CD4-positive, alpha-beta T cell treated with Interleukin-17A for 4 hours (primary cell): ENCODE data around the gene NEK6.
A peak's percentile ranks its signal among the peaks of the same experiment; 100 is the strongest.

Experiments
- DNase-seq: peaks from one replicate; pipeline ENCODE4 v3.0.0-alpha.2; 2020; ENCODE audit warnings: mixed read lengths

Gene NEK6

DNA sequence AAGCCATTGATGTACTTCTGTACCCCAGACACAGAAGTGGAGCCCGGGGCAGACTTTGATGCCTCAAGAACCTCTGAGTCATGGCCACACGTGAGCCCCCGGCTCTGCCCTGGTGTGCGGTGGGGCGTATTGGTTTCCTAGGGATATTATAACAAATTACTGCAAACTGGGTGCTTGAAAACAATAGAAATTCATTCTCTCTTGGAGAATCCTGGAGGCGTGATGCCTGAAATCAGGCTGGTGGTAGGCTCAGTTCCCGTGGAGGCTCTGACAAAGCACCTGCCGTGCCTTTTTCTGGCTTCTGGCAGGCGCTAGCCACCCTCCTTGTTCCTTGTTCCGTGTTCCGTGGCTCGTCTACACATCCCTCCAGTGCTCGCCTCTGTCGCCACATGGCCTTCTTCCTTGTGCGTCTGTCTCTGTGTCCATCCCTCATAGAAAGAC is 24.2 kb downstream of the NEK6 start:
- DNase-seq = no peak

DNA sequence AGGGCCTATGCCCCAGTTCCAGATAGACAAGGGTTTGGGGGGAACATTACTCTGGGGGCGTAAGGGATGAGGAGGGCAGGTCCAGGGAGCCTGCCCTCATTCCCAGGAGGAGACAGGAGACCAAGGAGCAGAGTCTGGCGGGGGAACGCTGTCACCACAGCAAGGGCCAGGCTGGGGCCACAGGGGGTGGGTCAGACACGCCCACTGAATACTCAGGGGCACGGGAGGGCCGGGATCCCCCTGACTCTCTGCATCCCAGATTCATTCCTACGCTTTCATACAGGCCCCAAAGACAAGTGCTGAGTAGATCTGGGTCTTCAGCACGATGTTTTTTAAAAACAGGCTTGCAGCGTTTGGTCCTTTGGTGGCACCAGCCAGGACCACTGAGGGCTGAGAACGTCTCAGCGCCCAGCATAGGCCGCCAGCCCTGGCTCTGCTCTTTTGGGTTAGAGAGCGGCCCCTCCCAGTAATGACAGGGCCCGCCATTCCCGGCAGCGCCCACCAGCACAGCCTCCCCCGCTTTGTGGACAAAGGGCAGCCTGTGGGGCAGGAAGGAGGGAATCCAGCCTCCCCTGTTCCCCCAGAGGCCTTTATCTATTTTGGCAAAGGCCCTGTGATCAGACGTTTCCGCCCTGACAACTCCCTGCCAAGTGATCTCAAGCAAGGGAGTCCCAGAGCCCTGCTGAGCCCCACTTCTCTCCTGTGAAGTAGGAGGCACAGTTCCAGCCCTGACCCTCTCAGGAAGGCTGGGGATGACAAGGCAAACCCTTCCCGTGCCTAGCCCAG is 24.9 kb downstream of the NEK6 start:
- no peak for DNase-seq

DNA sequence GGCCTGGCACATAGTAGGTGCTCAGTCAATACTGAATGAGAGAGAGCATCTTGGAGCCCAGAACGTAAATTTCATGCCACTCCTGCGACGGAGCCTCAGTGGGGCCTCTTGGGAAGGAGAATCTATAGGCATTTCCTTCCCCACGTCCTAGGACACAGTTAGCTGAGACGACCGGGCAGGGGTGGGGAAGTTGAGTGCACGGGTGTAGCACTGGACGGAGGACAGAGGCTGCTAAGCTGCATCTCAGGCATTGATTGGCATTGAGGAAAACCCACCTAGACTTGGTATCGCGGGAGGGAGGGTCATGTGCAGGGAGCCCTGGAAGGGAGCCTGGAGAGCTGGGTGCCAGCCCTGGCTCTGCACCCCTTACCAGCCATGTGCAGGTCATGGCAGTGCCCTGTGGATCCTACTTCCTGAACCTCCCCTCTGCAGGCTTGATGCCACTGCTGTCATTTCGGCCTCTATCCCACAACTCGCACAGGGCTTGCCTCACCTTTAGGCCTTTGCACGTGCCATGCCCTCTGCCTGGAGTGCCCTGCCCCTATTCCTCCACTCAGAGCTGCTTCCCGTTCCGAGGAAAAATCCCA is 25.6 kb downstream of the NEK6 start:
- no peak for DNase-seq

DNA sequence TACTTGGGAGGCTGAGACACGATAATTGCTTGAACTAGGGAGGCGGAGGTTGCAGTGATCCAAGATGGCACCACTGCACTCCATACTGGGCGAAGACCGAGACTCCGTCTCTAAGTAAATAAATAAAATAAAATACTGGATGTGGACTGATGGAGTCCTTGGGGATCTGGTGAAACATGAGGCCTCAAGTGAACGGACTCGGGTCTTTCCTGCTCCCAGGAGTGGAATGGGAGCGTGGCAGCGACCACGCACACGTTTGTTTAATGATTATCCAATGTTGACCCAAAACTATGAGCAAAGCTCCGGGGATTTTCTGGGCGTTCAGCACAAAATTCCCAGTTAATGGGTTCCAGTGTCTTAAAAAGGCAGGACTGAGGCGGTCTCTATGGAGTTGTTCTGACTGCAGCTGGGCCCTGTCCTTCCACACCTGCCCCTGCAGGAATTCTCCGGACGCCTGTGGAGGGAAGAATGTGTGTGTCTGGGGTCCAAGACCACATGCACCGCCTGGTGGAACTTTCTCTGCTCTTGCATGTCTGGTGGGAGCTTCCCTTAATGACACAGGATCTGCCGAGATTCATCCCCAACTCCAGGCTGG is 26.6 kb downstream of the NEK6 start:
- DNase-seq = no peak

DNA sequence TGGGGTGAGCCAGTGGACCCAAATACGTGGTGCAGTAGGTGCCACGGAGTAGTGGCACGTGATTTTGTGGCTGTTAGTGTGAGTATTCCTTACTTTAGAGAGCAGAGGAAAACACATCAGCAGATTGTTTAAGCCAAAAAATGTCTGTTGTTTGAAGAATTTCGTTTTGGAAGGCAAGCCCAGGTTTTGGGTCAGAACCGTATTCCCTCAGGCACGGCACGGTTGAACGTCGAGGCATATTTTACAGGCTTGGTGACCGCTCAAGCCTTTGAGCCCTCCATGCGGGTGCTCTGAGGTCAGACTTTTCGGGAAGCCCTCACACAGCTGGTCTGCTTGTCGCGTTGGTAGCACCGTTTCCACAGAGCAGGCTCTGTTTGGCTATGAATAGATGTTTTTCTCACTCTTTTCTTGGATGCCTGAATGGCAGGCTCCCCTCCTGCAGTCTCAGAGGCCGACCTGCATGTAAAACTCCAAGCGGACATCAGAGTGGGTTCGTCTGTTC is 27.2 kb downstream of the NEK6 start:
- DNase-seq = no peak

DNA sequence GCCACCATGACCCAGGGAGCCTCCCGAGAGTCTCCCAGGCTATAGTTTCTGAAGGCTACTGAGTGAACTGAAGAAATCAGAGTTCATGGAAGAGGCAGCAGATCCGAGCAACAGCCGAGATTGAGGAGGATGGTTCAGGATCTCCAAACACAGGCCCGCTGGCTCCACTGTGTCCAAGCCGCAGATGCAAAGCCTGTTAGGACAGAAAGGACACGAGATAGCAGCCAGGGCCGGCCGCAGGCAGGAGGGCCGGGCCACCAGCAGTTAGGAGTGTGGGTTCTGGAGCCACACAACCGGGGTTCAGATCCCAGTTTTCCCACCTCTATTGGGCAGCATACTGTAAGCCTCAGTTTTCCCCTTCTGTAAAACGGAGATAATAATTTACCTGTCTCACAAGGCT is 27.7 kb downstream of the NEK6 start:
- no peak for DNase-seq

DNA sequence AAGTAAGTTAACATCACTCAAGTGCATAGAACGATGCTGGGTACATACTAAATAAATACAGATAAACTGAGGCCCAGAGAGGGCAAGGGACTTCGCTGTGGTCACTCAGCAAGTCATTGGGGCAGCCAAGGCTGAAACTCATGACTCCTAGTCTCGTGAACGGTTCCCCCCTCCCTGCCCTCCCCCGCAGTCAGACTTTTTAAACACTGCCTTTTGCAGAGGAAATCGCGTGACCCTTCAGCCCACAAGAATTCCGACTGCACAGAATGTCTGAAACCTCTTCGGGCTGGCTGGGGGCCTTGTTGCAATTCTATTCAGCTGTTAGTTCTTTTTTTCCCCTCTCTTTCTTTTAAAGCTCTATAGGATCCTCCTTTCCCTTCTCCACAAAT is 28.1 kb downstream of the NEK6 start:
- DNase-seq = peak; percentile 35

DNA sequence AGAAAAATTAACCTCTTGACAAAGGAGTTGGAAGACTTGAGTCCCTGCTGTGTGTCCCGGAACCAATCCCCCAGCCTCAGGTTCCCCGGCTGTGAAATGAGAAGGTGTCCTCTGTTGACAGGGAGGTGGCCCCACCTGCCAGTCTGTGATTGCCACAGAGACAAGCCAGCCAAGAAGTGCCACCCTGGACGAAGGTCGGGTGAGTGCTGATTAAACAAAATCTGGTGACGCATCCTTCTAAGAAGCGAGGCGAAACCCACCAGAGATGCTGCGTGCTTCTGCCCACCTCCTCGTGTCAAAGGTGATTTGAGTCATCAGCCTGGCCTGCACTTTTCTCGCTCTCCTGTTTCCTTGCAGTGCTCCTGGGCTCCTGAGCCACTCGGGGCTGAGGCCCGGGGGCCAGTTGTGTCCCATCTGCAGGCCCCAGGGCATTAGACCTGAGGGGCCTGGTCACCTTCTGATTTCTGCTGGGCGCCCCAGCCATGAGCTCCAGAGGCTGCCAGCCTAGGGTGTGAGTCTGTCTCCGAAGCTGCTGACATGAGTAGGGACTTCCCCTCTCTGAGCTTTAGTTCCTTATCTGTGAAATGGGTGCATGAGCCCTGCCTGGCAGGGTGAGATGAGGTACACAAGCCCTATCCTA is 28.7 kb downstream of the NEK6 start:
- peak; percentile 36 for DNase-seq

DNA sequence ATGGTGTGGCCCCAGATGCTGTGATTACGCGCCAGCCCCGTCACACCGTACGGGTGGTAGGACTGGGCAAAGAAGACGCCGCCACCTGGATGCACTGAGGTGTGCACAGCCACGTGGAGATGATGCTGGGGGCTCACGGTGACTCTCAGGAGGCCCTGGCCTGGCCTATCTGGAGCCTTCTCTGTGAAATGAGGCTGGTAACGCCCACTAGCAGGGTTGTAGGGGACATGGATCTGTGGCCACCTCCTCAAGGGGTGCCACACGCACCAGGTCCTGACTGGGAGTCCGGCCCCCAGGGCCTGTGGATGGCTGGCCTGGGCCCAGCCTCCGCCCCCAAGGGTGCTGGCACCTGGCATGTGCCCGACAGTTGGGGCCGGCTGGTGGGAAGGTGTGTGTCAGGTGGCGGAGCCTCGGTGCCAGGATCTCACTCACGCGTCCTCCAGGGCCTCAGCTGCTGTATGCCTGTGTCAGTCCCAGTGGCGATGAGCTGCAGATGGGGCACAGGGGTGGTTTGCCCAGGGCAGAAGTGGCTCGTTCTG is 32.4 kb downstream of the NEK6 start:
- DNase-seq = no peak

DNA sequence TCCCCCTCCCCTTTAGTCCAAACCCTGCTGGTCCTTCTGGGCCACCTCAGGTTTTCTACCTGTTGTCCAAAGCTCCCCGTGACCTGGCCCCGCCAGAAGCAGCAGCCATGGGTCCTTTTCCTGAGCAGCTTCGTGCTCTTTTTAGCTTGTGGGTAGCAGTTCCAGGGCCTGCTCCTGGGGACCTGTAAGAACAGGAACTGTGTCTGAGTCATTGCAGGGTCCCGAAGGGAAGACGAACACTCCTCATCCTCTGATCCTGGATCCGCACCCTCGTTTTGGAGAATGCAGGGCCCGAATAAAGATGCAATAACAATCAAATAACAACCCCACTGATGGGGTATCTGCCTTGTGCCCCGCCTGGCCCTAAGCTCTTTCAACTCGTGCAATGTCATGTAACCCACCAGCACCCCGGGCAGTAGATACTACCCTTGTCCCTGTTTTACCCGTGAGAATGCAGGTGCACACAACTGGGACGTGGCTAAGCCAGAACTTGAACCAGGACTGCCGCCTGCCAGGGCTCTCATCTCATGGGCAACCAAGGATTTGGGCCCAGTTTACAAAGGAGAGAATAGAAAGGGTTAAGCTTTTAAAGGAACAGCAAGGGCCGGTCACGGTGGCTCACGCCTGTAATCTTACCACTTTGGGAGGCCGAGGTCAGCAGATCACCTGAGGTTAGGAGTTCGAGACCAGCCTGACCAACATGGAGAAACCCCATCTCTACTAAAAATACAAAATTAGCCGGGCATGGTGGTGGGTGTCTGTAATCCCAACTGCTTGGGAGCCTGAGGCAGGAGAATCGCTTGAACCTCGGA is 33.2 kb downstream of the NEK6 start:
- DNase-seq = no peak

DNA sequence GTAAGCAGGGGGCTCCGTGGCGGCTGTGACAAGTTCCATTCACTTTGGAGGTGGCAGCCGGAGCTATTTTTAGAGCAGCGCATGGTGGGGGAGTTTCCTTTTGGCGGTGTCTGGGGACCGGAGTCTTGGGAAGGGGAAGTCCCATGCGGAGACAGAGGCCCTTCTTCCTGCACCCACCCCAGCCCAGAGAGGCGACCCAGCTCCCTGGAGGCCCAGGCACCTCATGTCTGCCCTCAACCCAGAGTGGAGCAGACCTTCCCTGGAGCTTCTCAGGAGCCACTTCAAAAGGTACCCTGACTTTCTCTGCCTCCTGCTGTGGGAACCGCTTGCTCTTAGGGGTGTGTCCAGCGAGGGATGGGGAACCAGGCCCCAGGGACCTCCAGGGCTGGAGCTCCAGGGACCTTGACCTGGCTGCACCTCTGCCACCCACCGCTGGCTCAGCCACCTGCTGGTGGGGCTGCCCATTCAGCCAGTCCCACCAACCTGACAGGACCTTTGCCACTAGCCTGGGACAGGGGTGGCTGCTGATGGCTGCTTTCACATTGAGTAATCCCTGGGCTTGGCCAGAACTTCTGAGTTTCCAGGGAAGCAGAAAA is 34.1 kb downstream of the NEK6 start:
- DNase-seq = no peak

DNA sequence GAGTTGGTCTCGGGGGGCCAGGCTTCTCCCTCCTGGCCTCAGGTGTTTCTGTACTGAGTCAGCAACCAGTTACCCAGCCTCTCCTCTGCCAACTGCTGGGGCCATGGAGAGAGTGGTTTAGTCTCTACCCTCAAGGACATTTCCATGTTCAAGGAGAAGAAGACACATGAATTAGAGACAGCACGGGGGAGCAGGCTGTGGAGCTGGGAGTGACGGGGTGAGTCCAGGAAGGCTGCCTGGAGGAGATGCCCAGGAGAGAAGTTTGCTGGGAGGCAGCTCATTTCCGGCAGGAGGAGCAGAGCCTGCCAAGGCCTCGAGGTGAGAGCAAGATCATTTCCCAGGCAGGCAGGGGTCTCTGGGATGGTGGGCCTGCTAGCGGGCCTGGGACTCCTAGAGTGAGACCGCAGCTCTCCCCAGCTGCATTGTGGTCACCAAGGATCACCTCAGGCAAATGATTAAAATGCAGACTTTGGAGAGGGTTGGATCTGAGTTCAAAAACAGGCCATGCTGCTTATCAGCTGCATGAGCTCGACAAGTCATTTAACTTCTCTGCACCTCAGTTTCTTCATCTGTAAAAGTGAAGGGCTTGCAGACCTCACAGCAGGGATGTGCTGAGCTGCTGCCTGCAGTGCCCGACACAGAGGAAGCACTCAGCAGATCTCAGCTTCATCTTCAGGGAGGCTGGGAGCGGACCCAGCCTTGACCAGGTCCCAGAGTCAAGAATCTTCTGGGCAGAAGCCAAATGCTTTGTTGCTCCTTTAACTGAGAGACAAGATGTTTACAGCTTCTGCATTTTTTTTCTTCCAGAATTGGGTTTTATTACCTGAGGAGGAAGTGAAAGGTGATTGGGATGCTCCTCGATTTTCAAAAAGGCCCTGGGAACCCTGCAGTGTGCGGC is 35.2 kb downstream of the NEK6 start:
- DNase-seq = no peak

DNA sequence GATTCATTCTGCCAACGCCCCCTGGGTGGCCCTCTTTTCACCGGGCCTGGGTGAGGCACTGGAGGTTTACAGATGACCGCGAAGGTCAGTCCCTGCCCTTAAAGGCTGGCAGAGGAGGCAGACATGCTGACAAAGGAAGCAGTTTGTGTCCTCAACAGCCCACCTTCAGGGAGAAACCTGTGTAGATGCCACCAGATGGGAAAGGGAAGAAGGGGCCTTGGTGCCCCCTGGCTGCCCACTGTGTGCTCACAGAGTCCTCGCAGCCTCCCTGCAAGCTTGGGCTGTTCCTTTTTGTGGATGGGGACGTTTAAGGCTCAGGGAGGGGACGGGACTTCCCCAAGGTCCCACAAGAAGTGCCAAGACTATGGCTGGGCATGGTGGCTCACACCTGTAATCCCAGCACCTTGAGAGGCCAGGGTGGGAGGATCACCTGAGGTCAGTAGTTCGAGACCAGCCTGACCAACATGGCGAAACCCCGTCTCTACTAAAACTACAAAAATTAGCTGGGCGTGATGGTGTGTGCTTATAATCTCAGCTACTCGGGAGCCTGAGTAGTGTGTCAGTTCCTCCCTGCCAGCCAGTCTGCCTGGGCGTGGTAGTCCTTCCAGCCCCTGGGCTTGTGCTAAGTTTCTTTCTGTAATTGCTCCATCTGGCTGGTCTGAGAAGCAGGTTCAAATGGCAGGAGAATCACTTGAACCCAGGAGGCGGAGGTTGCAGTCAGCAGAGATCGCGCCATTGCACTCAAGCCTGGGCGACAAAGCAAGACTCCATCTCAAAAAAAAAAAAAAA is 36.2 kb downstream of the NEK6 start:
- DNase-seq = peak; percentile 43

DNA sequence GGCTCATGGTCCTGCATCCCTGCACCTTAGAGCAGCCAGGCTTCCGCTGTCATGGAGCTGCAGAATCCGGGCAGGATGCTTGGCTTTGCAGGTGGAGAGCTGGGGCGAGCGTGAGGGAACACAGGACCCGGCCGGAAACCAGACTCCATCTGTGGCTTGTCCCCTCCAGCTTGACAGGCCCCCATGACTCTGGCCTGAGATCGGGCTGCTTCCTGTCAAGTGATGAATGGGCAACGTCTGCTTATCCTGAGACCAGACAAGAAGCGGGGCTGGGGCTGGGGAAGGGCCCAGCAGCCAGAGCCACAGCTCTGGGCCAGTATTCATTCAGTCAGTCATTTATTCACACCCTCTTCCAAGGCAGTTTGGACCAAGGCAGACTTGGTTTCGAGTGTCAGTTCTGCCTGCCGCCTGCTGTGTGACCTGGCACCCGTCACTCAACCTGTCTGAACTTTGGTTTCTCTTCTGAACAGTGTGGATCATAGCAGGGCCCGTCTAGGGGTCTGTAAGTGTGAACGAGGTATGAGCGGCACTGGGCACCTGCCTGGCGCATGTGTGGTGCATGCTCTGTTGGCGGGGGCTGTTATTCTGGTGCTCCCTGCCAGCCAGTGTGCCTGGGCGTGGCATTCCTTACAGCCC is 37.5 kb downstream of the NEK6 start:
- DNase-seq = no peak

DNA sequence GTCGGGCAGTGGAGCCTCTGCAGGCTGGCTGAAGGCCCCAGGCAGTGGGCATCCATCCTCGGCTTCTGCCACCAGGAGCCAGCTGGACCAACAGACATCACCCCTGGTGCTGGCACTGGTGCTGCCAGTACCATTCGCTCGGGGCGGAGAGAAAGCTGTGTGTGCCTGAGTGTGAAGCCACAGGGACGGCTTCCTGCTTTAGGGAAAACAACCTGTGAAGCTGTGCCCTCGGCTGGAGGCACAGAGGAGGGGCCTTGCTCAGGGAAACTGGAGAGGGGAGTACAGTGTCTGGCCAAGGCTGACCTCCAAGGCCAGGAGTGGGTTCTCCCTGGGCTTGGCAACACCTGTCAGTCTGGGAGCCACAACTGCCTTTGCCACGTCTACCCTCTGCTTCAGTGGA is 38.3 kb downstream of the NEK6 start:
- no peak for DNase-seq

DNA sequence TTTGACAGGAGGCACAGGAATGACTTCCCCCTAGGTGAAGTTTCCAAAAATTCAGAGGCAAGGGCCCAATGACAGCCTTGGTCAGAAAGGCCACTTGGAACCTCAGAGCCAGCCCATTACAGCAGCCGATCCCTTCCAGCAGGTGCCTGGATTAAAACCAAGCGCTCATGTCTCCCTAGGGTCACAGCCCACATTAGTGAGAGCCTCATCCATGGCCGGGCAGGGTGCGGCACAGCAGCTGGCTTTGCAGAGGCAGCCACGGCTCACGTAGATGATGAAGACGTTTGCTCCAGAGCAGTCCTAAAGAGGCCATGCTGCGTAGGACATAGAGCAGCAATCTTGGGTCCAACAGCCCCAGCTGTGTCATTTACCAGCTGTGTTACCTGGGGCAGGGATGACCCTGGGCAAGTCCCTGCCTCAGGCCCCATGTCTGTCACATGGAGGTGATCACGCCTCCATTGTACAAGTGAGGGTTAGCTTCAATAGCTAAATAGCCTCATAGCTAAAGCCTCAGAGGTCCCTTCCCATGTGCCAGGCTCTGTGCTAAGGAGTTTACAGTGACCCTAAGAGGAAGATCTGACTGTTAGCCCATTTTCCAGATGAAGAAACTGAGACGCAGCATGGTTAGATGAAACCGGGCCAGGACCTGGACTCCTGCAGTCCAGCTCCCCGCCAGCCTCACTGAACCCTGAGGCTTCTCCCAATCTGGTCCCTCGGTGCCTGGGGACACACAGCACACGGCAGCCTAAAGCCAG is 39.2 kb downstream of the NEK6 start:
- DNase-seq = no peak

DNA sequence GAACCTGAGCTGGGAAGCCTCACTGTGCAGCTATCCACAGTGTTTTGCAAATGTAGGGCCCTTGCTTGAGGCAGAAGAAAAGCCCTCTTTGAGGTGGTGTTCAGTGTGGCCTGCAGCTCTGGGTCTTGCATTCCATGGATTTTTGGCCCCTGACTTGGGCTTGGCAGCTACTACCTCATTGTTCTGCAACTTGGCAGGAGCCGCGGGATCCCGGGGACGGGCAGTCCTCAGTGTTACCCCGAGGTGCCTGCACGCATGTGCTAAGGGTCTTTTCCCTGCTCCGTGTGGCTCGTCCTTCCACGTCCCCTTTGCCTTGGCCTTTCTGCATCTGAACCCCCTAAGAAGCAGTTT is 39.8 kb downstream of the NEK6 start:
- no peak for DNase-seq

DNA sequence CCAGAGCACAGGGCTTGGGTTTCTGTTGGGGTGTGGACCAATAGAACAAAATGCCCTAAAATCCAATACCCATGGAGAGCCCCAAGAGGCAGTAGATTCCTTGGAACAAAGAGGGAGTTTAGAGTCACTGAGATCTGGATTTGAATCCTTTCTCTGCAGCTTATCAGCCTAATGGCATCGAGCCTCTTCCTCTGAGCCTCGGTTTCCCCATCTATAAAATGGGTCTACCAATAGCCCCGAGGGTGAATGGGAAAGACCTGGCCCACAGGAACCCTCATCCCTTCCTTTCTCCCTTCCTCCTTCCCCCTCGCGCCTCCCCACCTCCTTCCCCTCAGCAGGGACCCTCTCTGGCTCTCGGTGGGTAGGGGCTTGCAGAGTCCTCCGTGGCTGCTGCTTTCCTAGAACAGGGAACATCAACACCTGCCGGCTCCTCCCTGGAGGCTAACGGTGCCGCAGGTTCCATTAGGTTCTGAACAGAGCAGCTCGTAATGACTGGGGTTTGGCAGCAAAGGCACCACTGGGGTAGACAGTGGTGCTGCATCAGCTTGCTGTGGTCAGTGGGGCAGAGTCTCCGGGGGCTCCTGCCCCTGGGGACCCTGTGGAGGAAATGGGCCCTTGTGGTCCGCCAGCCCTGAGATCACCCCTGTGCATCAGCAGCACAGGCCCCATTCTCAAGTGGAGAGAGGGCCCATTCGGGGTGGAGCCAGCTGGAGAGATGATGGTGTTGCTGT is 40.3 kb downstream of the NEK6 start:
- DNase-seq = no peak
